ENCODE measurements around the gene AEN. TPM values are rescaled to one million over a fixed set of nuclear protein-coding genes. Genes with fewer than 3 reads are reported as not detected.

The AEN gene
- polyA plus RNA-seq, 1 donor: 4.9 TPM

DNA sequence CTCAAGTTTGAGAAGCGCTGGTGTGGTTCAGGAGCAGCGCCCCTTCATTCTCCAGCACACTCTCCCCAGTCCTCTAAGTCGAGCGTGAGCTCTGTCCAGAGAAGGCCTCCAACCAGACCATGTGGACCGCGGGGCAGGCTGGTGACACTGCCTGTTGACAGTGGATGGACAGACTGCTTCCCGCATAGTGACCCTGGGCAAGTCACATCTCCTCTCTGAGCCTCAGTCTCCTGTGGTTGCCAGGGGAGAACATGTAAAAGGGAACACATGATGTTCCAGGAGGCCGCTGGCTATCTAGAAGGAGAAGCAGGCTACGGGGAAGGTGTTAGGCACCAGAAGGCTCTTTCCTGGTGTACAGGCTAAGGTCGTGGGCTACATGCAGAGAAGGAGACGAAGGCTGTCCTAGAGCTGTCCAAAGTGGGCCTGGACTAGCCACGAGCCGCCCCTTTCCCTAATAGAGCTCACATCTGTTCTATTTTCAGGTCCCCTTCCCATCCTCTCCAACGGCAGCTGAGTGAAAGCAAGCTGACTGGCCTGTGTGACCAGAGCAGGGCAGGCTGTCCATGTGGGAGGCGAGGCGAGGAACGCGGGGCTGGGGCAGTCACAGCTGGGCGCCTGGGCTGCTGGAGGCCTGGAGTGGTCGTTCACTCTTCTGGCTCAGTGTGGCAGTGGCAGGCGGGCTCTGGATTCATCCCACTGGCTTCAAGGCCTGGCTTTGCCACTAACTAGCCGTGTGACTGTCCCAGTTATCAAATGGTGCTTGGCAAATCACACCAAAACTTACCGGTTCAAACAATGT, 28.8 kb downstream of the AEN start:
- DNase-seq (ENCODE audit: low read depth): no peak

DNA sequence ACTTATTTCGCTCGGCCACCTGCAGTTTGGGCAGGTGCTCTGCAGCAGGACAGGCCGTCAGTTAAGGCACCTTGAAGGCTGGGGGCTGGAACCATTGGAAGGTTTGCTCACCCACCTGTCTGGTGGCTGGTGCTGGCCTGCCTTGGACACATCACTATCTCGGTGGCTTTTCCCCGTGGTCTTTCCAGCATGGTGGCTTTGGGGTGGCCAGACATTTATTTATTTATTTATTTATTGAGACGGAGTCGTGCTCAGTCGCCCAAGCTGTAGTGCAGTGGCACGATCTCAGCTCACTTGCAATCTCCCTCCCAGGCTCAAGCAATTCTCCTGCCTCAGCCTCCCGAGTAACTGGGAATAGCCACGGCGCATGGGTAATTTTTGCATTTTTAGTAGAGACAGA, 29.4 kb downstream of the AEN start:
- no peak for DNase-seq (ENCODE audit: low read depth)

DNA sequence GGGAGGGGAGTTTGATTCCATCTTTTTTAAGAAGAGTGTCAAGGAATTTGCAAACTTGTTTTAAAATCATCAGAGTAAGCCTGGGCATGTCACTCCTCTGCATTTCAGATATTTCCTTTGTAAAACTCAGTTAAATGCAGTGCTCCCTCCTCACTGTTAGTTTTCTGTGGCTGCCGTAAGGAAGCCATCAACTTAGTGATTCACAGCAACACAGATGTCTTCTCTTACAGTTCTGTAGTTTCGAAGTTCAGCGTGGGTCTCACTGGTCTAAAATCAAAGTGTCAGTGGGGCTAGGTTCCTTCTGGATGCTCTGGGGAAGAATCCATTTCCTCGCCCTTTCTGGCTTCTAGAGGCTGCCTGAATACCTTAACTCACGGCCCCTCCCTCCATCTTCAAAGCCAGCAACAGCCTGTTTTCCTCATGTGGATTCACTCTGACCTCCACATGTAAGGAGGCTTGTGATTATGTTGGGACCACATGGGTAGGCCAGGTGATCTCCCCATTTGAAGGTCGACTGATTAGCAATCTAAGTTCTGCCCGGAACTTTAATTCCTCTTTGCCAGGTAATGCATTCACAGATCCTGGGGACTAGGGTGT, 30.1 kb downstream of the AEN start:
- DNase-seq (ENCODE audit: low read depth): no peak

DNA sequence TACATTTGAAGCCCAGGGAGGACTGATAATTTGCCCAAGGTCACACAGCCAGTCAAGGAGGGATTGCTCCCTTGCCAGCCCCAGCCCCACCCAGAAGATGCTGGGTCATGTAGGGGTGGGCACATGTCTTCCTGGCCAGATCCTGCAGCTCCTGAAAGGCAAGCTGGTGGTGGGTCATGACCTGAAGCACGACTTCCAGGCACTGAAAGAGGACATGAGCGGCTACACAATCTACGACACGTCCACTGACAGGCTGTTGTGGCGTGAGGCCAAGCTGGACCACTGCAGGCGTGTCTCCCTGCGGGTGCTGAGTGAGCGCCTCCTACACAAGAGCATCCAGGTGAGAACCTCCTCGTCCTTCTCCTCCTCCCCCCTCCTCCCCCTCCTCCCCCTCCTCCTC, 30.8 kb downstream of the AEN start:
- DNase-seq (ENCODE audit: low read depth): no peak

DNA sequence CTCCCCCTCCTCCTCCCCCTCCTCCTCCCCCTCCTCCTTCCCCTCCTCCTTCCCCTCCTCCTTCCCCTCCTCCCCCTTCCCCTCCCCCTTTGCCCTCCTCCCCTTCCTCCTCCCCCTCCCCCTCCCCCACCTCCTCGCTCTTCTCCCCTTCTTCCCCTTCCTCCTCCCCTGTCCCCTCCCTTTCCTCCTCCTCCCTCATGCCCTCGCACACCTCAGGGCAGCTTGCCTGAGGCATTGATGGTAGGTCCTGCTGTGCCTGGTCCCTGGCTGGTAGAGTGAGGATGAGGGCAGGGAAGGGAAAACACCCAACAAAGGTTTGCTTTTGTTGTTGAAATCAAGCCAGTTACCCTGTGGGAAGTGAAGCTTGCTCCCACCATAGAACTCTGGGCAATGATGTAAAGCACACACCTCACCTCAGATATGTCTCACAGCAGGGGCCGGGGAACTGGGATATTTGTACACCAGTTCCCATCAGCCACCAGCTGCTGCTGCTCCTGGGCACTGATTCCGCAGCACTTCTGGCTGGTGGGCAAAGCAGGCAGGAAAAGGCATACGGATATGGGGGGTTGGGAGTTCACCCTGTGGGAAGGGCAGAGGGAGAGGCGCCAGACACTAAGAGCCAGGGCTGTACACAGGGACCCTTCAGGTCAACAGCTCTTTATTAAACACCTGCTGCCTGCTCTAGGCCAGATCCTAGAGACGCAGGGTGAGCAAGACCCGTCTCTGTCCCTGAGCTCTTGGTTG, 31.5 kb downstream of the AEN start:
- DNase-seq (ENCODE audit: low read depth): no peak

DNA sequence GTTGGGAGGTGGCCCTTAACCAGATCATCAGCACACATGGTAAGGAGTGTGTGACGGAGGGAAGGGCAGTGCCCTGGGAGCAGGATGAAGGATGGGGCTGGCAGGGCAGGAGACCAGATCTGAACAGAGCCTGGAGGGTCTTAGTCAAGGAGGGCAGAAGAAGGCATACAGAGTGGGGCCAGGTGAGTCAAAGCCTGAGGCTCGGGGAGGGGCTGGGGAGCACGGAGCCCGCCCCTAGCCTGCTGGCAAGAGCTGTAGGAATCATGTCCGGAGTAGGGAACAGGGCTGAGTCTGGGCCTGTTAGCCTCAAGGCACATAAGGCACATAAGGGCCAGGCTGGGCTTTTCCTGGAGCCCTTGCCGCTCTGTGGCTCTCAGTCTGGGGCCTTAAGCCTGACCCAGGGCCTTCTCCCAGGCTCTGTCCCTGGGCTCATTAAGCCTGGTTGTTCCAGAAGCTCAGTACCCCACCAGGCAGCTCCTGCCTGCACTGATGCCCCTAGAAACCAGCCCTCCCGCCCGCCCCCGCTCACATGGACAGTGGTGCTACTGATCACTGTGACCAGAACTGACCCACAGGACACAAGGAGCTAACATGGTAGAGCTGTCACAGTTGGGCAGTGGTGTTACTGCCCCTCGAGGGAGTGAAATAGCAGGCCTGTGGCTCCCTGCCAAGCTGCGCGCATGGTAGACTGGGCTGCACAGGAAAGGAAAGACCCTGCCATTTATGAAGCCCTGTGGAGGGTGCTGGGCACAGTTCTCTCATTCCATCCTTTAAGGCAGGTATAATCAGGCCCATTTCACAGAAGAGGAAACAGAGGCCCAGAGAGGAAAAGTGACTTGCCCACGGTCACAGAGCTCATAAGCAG, 32.3 kb downstream of the AEN start:
- no peak for DNase-seq (ENCODE audit: low read depth)

DNA sequence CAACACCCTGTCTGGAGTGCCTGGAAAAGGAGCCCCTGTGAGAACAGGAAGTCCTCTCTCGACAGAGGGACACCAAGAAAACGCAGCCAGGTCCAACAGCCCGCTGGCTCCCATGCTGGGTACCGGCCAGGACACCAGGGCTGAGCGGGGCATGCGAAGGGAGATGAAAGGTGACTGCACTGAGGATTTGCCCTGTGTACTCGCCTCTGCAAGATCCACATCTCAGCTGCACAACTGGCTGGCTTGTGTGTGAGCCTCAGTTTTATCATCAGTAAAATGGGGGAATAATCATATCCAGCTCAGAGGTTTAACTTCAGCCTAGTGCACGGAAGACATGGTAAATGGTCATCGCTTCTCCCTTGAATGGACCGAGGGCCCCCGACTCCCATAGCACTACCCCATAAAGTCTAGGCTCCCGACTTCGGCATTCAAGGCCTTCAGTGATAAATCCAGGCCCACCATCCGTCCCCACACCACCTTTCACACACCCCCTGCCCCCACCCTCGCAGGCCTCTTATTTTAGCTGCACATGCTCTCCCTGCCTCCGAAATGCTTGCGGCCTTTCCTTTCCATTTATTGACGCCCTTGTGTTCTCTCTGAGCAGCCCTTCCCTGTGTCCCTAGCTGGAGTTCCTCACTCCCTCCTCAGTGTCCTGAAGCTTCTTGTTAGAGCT, 33.4 kb downstream of the AEN start:
- no peak for DNase-seq (ENCODE audit: low read depth)

DNA sequence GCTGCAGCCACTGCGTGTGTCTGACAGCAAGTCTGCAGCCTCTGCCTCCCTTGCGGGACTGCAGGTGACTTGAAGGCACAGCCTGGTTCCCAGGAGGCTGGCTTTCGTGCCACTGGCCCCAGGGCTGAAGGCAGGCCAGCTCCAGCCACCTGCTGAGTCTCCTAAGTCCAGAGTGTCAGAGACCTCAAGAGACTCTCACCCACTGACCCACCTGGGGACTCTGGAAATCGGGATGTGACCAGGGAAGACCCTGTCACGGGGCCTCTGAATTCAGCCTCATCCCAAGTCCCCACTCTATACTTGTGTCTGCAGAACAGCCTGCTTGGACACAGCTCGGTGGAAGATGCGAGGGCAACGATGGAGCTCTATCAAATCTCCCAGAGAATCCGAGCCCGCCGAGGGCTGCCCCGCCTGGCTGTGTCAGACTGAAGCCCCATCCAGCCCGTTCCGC, 34.0 kb downstream of the AEN start:
- DNase-seq (ENCODE audit: low read depth): no peak

DNA sequence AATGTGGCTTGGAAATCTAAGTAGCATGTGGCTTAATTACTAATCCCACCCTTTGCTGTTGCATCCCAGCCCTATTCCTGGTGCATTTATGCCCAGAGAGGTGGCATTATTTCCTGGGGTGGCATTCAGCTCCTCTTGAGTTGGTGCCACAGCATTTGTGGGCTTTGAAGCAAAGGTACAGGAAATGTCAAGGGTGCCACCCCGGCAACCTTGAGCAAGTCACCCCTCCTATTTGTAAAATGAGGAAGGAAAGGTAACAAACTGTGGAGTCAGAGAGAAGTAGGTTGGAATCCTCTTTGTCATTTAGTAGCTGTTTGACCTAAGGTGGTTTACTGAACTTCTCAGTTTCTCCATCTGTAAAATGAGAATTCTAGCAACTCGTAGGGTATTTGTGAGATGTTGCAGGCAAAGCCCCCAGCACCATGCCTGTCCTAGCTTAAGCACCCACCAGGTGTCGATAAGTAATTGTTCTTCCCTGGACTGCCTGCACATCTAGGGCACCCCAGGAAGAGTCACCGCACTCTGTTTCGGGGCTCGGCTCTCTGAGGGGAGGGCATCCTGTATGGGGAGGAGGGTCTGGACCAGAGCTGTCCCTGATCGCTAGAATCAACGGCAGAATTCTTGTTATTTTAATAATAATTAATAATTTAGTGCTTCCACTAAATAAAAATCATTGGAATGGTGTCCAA, 34.8 kb downstream of the AEN start:
- no peak for DNase-seq (ENCODE audit: low read depth)

DNA sequence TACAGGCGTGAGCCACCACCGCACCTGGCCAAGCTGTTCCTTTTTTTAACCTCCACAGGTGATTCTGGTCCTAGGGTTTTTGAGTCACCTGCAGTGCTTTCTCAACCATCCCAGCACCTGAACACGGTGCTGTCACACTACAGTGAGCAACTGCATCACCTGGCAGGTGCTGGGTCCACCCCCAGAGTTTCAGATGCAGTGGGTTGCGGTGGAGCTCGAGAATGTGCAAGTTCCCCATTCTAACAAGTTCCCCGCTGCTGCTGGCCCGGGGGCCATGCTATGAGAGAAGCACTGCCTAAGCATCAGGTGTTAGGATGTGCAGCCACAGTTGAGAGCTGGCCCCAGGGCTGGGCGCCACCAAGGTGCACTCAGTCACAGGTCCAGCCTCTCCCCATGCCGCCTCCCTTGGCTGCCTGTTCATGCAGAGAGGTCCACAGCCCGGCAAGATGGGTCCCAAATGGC, 35.7 kb downstream of the AEN start:
- no peak for DNase-seq (ENCODE audit: low read depth)

DNA sequence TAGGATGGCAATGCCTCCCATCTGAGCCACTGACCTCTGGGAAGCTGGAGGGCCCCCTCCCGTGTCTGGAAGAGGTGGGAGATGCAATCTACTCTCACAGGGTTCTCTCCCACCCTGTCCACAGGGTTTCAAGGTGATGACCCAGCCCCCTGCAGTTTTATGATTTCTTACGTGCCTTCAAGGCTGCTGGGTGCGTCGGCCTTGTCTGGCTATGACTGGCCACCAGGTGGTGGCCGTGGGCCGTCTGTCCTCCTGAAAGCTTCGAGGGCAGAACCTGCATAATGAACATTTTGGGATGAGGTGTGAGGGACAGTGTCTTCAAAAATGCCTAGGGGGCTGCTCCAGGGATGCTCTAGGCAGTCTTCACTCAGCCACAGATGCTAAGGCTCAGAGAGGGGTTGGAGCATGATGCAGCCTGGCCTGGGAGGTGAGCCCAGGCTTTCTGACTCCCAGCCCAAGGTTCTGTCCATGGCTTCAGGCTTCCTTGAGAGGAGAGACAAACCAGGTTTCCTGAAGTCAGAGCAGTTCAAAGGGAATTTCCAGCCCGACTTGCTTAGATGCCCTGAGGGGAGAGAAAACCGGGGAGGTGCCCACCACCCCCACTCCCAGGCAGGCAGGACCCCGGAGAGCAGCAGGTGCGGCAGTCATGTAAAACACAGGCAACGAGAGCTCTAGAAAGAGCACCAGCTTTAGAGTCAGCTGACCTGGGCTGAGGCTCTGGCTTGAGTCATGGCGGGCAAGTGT, 36.4 kb downstream of the AEN start:
- no peak for DNase-seq (ENCODE audit: low read depth)

DNA sequence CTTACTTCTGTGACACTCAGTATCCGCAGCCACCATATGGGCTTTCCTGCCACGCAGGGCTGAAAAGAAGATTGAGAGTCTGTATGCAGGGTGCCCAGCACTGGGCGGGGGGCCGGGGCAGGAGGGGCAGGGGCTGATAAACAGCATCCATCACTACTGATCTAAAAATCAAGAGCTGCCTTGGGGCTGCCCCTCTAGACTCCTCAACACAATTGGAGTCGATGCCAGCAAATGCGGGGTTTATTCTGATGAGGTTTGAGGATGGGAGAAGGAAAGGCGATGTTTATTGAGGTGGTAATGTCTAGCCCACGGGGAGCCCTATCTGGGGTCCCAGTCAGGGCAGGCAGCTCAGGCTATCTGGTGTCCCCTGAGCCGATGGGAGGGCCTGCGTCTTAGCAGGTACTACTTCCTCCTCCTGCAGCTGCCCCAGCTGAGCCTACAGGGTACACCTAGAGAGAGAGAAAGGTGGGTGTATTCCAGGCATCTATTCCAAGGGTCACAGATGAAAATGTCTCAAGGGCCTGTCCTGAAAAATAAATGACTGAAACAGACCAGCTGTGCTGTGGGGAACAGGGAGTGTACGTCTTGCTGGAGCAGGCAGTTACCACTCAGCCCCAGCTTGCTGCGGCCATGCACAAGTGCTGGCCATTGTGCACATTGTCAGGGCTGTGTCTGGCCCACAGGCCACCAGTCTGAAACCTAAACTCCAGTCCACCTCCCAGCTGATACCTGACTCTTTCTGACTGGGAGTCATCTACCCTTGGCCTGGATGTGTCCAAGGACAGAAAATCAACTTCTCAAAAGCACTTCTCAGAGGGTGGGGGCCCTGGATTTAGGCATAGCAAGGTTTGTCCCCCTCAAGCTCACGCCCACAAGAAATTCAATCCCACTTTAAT, 37.2 kb downstream of the AEN start:
- no peak for DNase-seq (ENCODE audit: low read depth)

DNA sequence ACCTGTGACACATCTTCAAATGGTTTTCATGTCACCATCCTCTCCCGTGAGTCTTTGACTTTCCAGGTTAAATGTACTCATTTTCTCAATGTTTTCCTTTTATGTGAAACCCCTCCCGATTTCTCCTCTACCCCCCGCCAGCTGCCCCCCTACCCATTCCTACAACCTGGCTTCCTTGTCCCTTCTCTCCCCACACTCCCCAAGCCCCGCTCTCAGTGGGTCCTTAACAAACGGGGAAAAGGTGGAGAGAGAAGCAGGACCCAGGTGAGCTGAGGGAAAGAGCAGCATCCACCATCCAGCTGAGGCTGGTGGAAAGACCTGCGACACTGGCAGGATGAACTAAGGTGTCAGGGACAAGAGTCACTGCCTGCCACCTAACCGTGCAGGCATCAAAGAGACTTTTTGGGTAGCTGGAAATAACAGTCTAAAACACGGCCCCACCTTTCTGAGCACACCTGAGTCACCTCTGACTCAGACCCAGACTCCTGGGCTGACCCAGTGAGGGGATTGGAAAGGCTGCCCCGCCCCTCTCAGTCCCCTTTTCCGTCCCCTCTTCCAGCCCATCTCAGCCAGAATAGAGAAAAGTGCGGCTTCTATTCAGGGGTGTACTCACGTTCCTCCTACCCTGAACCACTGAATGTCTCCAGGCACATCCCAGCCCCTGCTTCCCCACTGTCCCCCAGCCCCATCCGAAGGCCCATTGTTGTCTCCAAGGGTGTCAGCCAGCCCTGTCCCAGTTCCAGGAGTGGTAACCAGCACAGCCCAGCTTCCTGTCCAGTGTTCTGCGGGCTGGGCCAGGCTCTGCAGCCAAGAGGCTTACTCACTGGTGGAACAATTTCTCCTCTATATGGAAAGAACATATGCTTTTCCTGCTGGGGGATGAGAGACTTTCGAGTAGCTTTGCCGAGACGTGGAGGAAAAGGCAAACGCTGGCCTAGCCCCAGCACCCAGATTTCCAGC, 38.1 kb downstream of the AEN start:
- DNase-seq (ENCODE audit: low read depth): no peak

DNA sequence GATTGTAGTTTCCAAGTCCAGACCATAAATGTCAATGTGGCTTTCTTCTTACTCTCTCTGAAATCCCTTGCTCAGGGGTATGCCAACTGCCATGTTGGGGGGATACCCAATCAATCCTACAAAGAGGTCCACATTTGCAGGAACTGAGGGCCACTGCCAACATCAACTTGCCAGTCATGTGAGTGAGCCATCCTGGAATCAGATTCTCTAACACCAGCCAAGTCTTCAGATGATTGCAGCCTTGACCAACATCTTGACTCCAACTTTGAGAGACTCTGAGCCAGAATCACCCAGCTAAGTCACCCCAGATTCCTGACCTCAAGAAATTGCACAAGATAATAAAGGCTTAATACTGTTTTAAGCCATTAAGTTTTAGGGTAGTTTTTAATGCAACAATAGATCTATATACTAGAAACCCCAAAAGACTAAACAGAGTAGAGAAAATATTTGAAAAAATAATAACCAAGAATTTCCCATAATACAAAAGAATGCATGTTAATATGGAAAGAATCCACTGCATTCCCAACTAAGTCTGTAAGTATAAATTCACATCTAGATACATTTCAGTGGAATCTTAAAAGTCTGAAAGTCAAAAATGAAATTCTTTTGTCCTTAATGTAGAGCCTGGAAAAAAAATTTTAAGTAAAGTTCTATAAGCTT, 40.0 kb downstream of the AEN start:
- DNase-seq (ENCODE audit: low read depth): no peak

DNA sequence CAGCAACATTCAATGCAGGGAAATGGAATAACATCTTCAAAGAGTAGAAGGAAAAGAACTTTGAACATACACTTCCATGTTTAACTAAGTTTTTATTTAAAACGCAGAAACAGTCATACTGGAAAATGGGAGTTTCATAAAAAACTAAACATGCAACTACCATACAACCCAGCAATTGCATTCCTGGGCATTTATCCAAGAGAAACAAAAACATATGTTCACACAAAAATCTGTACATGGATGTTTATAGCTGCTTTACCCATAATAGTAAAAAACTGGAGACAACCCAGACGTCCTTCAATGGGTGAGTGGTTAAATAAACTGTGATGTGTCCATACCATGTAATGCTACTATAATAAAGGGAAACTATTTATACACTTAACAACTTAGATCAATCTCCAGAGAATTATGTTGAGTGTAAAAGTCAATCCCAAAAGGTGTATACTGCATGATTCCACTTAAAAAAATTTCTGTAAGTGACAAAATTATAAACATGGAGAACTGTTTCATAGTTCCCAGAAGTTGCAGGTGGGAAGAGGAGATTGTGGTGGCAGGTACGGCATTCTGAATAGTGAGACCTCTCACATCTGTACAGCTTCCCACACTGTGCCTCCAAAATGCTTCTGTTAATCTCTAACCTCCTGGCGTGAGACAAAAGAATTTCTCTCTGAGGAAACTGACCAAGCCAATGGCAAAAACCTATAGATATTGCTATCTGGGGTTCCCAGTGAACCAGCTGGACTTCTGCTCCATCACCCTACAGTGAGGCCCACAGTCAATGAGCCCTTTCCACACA, 40.8 kb downstream of the AEN start:
- no peak for DNase-seq (ENCODE audit: low read depth)

DNA sequence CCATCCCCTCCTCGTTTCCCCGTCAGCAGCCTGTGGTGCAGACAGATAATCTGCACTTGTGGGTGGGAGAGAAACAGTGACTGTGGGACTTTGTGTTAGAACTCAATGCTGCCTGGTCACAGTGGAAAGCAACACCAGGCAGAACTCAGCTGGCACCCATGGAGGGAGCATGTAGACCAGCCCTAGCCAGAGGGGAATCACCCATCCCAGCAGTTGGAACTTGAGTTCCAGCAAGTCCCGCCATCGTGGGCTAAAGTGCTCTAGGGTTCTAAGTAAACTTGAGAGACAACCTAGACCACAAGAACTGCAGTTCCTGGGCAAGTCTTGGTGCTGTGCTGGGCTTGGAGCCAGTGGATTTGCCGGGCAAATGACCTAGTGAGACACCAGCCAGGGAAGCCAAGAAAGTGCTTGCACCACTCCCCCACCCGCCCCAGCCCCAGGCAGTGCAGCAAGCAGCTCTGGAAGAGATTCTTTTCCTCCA, 42.0 kb downstream of the AEN start:
- DNase-seq (ENCODE audit: low read depth): no peak

All from forelimb muscle (tissue), 1 donor.